ENCODE measurements around the gene TSHZ2.
"Not testable (repeated sequence)": the region's sequence is repeated elsewhere in the genome, so short reads cannot be mapped to it uniquely, and the experiment has no call there.

TSHZ2 gene

GRCh38 chr20:53536382-53536781, 564.2 kb downstream of the TSHZ2 start:
- DNase-seq (ENCODE audit: low read depth in 2 of 2), result not testable (repeated sequence)

GRCh38 chr20:53539516-53539915, 567.4 kb downstream of the TSHZ2 start:
- no peak for DNase-seq (ENCODE audit: low read depth in 2 of 2)
